Spleen (tissue), 7 donors: ENCODE data around the gene BTBD2.

Experiments used
- CTCF ChIP-seq, 11 experiments: fragments of 200-600 bp in 7 of 11; fragments of 450-650 bp in 4 of 11; sonication (generic) in 4 of 11; IDR thresholded peaks in 8 of 11; conservative IDR thresholded peaks in 3 of 11; 1 replicate in 7 of 11; 2 replicates in 4 of 11; pipeline versions ENCODE4 v1.4.0 to v1.8.0; 2016 to 2021; ENCODE audit warnings: antibody characterized with exemption in 11 of 11, inconsistent platforms in 4 of 11, mild to moderate bottlenecking in 1 of 11
- POLR2AphosphoS5 ChIP-seq, 3 donors: sonication (generic); formaldehyde crosslinking; IDR thresholded peaks; one replicate each; pipeline ENCODE4 v1.5.1; 2017; ENCODE audit warnings: antibody characterized with exemption in 3 of 3
- donor health status: DM: no; HTN: no; CAD: no; lungs with moderate emphysema.
- donor health status: DM: no; HTN: no; CAD: no.
- donor health status: DM: no; HTN: no; CAD: no.

DNA sequence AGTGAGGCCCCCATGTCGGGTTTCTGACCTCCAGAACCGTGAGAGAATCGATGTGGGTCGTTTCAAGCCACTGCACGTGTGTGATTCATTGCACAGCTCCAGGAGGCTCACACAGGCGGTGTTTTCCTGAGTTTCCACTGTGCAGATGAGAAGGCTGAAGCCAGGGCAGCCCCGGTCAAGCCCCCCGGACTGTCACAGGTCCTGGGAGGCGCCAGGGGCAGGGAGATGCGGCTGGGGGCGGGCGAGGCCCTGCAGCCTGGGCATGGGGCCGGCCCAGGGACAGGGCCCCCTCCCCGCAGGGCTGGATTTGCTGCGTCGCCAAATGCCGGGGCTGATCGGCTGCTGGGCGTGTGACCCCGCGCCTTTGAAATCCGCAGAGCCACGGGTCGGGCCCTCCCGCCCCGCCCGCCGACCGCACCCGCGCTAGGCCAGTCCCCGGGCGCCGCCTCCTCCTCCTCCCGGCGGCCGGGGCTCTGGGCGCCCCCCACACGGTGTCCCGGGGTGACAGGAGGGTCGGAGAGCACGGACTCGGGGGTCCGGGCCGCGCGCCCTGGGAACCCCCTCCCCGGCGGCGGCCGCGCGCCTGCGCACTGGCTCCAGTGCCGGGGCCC, 45.5 kb upstream of the BTBD2 start:
- TF ChIP-seq CTCF (IDR thresholded peaks at IDR 0.05 in 8 of 11, conservative IDR thresholded peaks at IDR 0.05 in 3 of 11) (no peak), POLR2AphosphoS5 (IDR thresholded peaks at IDR 0.05) (peak in 2 of 3 donors; percentile 95)
